GM04504 (cell line): ENCODE results near the gene ATP5MC2.
"Not testable (repeated sequence)": the region's sequence is repeated elsewhere in the genome, so short reads cannot be mapped to it uniquely, and the experiment has no call there.

Experiments
- DNase-seq: peaks from one replicate; pipeline ENCODE4 v3.0.0-alpha.2; 2012; ENCODE audit warnings: low read depth

ATP5MC2 gene

GRCh38 chr12:53694756-53695151 is 18.9 kb upstream of the ATP5MC2 start:
- DNase-seq: no peak

- no peak for DNase-seq
Observed at GRCh38 chr12:53688134-53688533, 12.3 kb upstream of the ATP5MC2 start.

- no peak for DNase-seq
Observed at GRCh38 chr12:53686436-53686835, 10.6 kb upstream of the ATP5MC2 start.

- no peak for DNase-seq
Observed at GRCh38 chr12:53684654-53685220, 8.9 kb upstream of the ATP5MC2 start.

GRCh38 chr12:53683983-53684382 is 8.1 kb upstream of the ATP5MC2 start:
- DNase-seq: no peak

GRCh38 chr12:53683494-53683893 is 7.6 kb upstream of the ATP5MC2 start:
- DNase-seq: no peak

GRCh38 chr12:53680061-53680460 is 4.2 kb upstream of the ATP5MC2 start:
- DNase-seq: not testable (repeated sequence)

- no peak for DNase-seq
Observed at GRCh38 chr12:53677800-53678148, 1.9 kb upstream of the ATP5MC2 start.

- no peak for DNase-seq
Observed at GRCh38 chr12:53677016-53677799, 1.3 kb upstream of the ATP5MC2 start.

GRCh38 chr12:53676656-53677015 is 753 bp upstream of the ATP5MC2 start:
- no peak for DNase-seq

GRCh38 chr12:53674977-53675700 is 744 bp downstream of the ATP5MC2 start:
- no peak for DNase-seq

GRCh38 chr12:53670971-53671370 is 4.9 kb downstream of the ATP5MC2 start:
- DNase-seq: no peak

GRCh38 chr12:53670308-53670707 is 5.6 kb downstream of the ATP5MC2 start:
- DNase-seq: no peak

- no peak for DNase-seq
Observed at GRCh38 chr12:53667080-53667479, 8.8 kb downstream of the ATP5MC2 start.

- DNase-seq: no peak
Observed at GRCh38 chr12:53664936-53665335, 10.9 kb downstream of the ATP5MC2 start.

GRCh38 chr12:53664191-53664590 is 11.7 kb downstream of the ATP5MC2 start:
- no peak for DNase-seq

- no peak for DNase-seq
Observed at GRCh38 chr12:53660041-53660440, 15.8 kb downstream of the ATP5MC2 start.

- DNase-seq: no peak
Observed at GRCh38 chr12:53659571-53659981, 16.3 kb downstream of the ATP5MC2 start.

GRCh38 chr12:53659011-53659551 is 16.8 kb downstream of the ATP5MC2 start:
- DNase-seq: no peak

GRCh38 chr12:53657041-53657440 is 18.8 kb downstream of the ATP5MC2 start:
- DNase-seq: no peak

GRCh38 chr12:53653595-53653994 is 22.3 kb downstream of the ATP5MC2 start:
- DNase-seq: no peak

- no peak for DNase-seq
Observed at GRCh38 chr12:53652366-53652765, 23.5 kb downstream of the ATP5MC2 start.

- no peak for DNase-seq
Observed at GRCh38 chr12:53651737-53652136, 24.1 kb downstream of the ATP5MC2 start.
